IPS-20b (cell line): ENCODE results near the gene SHC2.
A peak's percentile ranks its signal among the peaks of the same experiment; 100 is the strongest.
"Not testable (repeated sequence)": the region's sequence is repeated elsewhere in the genome, so short reads cannot be mapped to it uniquely, and the experiment has no call there.

Source experiments
- H3K27ac ChIP-seq: one replicate; pipeline ENCODE4 v1.5.1; 2013; ENCODE audit warnings: low read length
- H3K27me3 ChIP-seq: 2 replicates; pipeline ENCODE4 v1.6.1; 2013; ENCODE audit warnings: mild to moderate bottlenecking, low read length, inconsistent platforms; ENCODE audit not compliant: insufficient read depth
- H3K36me3 ChIP-seq: 2 replicates; pipeline ENCODE4 v1.6.1; 2013; ENCODE audit warnings: low read depth, mild to moderate bottlenecking, inconsistent platforms, low read length, moderate library complexity; ENCODE audit not compliant: insufficient read depth
- H3K4me1 ChIP-seq: 2 replicates; pipeline ENCODE4 v1.6.1; 2013; ENCODE audit warnings: mild to moderate bottlenecking, control low read depth, inconsistent platforms, low read length, moderate library complexity; ENCODE audit not compliant: insufficient read depth
- H3K4me3 ChIP-seq: 2 replicates; pipeline ENCODE4 v1.5.1; 2013; ENCODE audit warnings: mild to moderate bottlenecking, low read length, inconsistent platforms
- H3K9ac ChIP-seq: 2 replicates; pipeline ENCODE4 v1.6.1; 2013; ENCODE audit warnings: low read depth, mild to moderate bottlenecking, inconsistent platforms, low read length, moderate library complexity
- H3K9me3 ChIP-seq: 2 replicates; pipeline ENCODE4 v1.6.1; 2013; ENCODE audit warnings: mild to moderate bottlenecking, low read depth, low read length, inconsistent platforms; ENCODE audit not compliant: insufficient read depth

The SHC2 gene

GRCh38 chr19:436413-436950 lies 24.4 kb downstream of the SHC2 start:
- H3K9ac ChIP-seq, result no peak overlapping the region
- H3K4me1 ChIP-seq, result no peaks in the 10 kb centered on the region
- no peaks in the 10 kb centered on the region; the same call in 1 of the 2 replicates for H3K36me3 ChIP-seq
- no peak overlapping the region for H3K27ac ChIP-seq
- 0 out of 2 replicates have a peak, but pooled peaks cover 5% of the 10 kb centered on the region for H3K9me3 ChIP-seq
- H3K27me3 ChIP-seq, result no peaks in the 10 kb centered on the region; the same call in 1 of the 2 replicates
- H3K4me3 ChIP-seq, result no peak overlapping the region

GRCh38 chr19:435707-436412 lies 25.0 kb downstream of the SHC2 start:
- no peaks in the 10 kb centered on the region; the same call in 1 of the 2 replicates for H3K36me3 ChIP-seq
- H3K4me3 ChIP-seq, result no peak overlapping the region
- H3K27ac ChIP-seq, result no peak overlapping the region
- 0 out of 2 replicates have a peak, but pooled peaks cover 5% of the 10 kb centered on the region for H3K9me3 ChIP-seq
- H3K27me3 ChIP-seq, result no peaks in the 10 kb centered on the region
- H3K4me1 ChIP-seq, result no peaks in the 10 kb centered on the region
- no peak overlapping the region for H3K9ac ChIP-seq

GRCh38 chr19:435056-435706 lies 25.7 kb downstream of the SHC2 start:
- H3K9ac ChIP-seq, result no peak overlapping the region

GRCh38 chr19:434152-434960 lies 26.5 kb downstream of the SHC2 start:
- H3K4me1 ChIP-seq, result no peaks in the 10 kb centered on the region
- no peaks in the 10 kb centered on the region; the same call in 1 of the 2 replicates for H3K36me3 ChIP-seq
- H3K9me3 ChIP-seq, result peaks cover 11% of the 10 kb centered on the region; the same call in 1 of the 2 replicates
- no peak overlapping the region for H3K9ac ChIP-seq
- no peak overlapping the region for H3K27ac ChIP-seq
- no peaks in the 10 kb centered on the region for H3K27me3 ChIP-seq
- no peak overlapping the region for H3K4me3 ChIP-seq

More at GRCh38 chr19:435056-435706, 25.7 kb downstream of the SHC2 start:
- Histone ChIP-seq H3K36me3 (no peaks in the 10 kb centered on the region; the same call in 1 of the 2 replicates), H3K4me1 (no peaks in the 10 kb centered on the region), H3K9me3 (peaks cover 10% of the 10 kb centered on the region; the same call in 1 of the 2 replicates), H3K27me3 (no peaks in the 10 kb centered on the region), H3K4me3 (no peak overlapping the region), H3K27ac (no peak overlapping the region)

- Histone ChIP-seq H3K27me3 (peaks cover 21% of the 10 kb centered on the region), H3K4me1 (no peaks in the 10 kb centered on the region), H3K36me3 (no peaks in the 10 kb centered on the region; the same call in 1 of the 2 replicates), H3K27ac (no peak overlapping the region), H3K9me3 (peaks cover 11% of the 10 kb centered on the region; the same call in 1 of the 2 replicates), H3K4me3 (no peak overlapping the region), H3K9ac (no peak overlapping the region)
Observed at GRCh38 chr19:430701-431100, 30.1 kb downstream of the SHC2 start.

GRCh38 chr19:428149-428548 lies 32.7 kb downstream of the SHC2 start:
- no peak overlapping the region for H3K9ac ChIP-seq
- H3K4me3 ChIP-seq, result no peak overlapping the region; the same call in 1 of the 2 replicates

GRCh38 chr19:427675-428074 lies 33.2 kb downstream of the SHC2 start:
- not testable (repeated sequence) for H3K4me1 ChIP-seq, H3K9ac ChIP-seq, H3K27ac ChIP-seq, H3K9me3 ChIP-seq, H3K36me3 ChIP-seq, H3K4me3 ChIP-seq
- peaks cover 21% of the 10 kb centered on the region for H3K27me3 ChIP-seq

More at GRCh38 chr19:428149-428548, 32.7 kb downstream of the SHC2 start:
- Histone ChIP-seq H3K9me3 (peaks cover 6% of the 10 kb centered on the region; the same call in 1 of the 2 replicates), H3K4me1 (no peaks in the 10 kb centered on the region), H3K27ac (no peak overlapping the region), H3K27me3 (peaks cover 21% of the 10 kb centered on the region), H3K36me3 (no peaks in the 10 kb centered on the region)

GRCh38 chr19:426725-427445 lies 33.9 kb downstream of the SHC2 start:
- Histone ChIP-seq H3K9me3 (peaks cover 6% of the 10 kb centered on the region; the same call in 1 of the 2 replicates), H3K27me3 (peaks cover 21% of the 10 kb centered on the region), H3K4me1 (no peaks in the 10 kb centered on the region), H3K4me3 (peak overlapping the region; percentile 39; the same call in 1 of the 2 replicates), H3K36me3 (no peaks in the 10 kb centered on the region), H3K9ac (no peak overlapping the region), H3K27ac (no peak overlapping the region)

GRCh38 chr19:425056-425455 lies 35.8 kb downstream of the SHC2 start:
- H3K36me3 ChIP-seq, result no peaks in the 10 kb centered on the region
- H3K4me1 ChIP-seq, result no peaks in the 10 kb centered on the region
- no peaks in the 10 kb centered on the region for H3K9me3 ChIP-seq
- peaks cover 21% of the 10 kb centered on the region for H3K27me3 ChIP-seq
- no peak overlapping the region for H3K4me3 ChIP-seq
- no peak overlapping the region for H3K9ac ChIP-seq
- no peak overlapping the region for H3K27ac ChIP-seq

- Histone ChIP-seq H3K4me3 (no peak overlapping the region), H3K9ac (no peak overlapping the region), H3K27me3 (peaks cover 21% of the 10 kb centered on the region), H3K36me3 (no peaks in the 10 kb centered on the region), H3K4me1 (no peaks in the 10 kb centered on the region), H3K27ac (no peak overlapping the region), H3K9me3 (no peaks in the 10 kb centered on the region)
Observed at GRCh38 chr19:424546-424945, 36.3 kb downstream of the SHC2 start.
